HepG2 (cell line): ENCODE data around the gene PEPD.

Source experiments
- FOXA1 ChIP-seq, 2 experiments: fragments of 450-650 bp in 1 of 2; sonication (generic) in 1 of 2; formaldehyde crosslinking in 1 of 2; IDR thresholded peaks; 2 replicates each; pipeline versions ENCODE4 v1.4.0 to v1.6.1; 2016 to 2020; ENCODE audit warnings: missing genetic modification reagents in 1 of 2
- ZNF24 ChIP-seq: fragments of 450-650 bp; IDR thresholded peaks from 2 replicates; pipeline ENCODE4 v1.6.1; 2017; ENCODE audit warnings: antibody characterized with exemption, mild to moderate bottlenecking

- no peak for TF ChIP-seq FOXA1 (IDR thresholded peaks at IDR 0.05)
- TF ChIP-seq FOXA1 (CRISPR knock-in tag; IDR thresholded peaks at IDR 0.05): no peak
- TF ChIP-seq ZNF24: no peak
Measured at GRCh38 chr19:33404506-33405253, 116.9 kb downstream of the PEPD start.
